NCI-H2029 treated with DMSO at 0.1 percent for 48 hours (cell line): ENCODE measurements around the gene ACOT4.
"Not testable (repeated sequence)": the region's sequence is repeated elsewhere in the genome, so short reads cannot be mapped to it uniquely, and the experiment has no call there.

Experiments used
- DNase-seq: peaks from one replicate; lab custom pipeline; 2025; lab: John Stamatoyannopoulos, UW

Gene ACOT4

GRCh38 chr14:73577214-73577613 lies 14.5 kb upstream of the ACOT4 start:
- not testable (repeated sequence) for DNase-seq

DNA sequence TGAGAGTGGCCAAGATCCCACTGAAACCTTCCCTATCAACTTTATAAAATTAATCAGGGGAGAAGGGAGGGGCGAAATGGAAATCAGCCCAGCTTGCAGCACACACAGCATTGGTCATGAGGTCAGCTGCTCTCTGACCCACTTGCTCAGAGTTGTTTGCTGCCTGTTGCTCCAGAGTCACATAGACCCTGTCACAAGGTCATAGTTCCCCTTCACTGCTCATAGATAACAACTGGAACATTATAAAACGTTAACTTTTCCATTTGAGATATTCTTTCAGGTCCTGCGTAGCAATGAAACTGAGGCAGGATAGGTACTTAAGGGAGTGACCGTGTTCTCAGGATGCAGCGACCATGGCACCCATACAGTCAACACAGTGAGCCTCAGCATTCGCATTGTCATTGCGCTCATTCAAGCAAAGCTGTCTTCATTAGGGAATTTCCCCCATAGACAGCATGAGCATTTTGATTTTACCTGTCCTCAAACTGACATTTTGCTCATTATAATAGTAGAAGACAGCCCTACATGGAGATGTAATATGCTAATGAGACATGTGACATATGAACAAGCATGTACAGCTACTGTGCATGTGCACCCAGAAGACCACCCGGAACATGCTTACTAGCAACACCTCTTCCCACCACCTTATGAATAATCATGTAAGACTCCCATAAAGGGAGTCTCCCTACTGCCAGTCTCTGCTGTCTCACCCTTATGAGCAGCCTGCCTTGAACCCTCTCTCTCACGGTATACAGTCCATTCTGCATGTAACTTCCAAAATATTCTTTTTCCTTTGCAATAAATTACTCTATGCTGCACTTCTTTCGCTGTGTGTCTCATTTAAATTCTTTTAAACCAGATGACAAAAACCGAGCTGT lies 9.3 kb upstream of the ACOT4 start:
- not testable (repeated sequence) for DNase-seq

DNA sequence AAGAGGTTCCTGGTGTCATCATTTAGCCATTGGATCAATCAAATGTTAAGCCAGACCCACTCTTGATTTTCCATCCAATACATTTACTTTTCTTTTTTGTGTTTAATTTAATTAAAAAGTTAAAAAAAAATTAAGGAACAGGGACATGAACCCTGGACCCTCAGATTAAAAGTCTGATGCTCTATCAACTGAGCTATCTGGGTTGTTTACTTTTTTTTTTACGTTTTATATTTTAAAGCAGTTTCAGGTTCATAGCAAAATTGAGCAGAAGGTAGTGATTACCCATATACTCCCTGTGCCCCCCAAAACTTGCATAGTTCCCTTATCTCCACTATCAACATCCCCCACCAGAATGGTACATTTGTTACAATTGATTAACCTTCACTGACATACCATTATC lies 3.0 kb upstream of the ACOT4 start:
- DNase-seq = no peak

DNA sequence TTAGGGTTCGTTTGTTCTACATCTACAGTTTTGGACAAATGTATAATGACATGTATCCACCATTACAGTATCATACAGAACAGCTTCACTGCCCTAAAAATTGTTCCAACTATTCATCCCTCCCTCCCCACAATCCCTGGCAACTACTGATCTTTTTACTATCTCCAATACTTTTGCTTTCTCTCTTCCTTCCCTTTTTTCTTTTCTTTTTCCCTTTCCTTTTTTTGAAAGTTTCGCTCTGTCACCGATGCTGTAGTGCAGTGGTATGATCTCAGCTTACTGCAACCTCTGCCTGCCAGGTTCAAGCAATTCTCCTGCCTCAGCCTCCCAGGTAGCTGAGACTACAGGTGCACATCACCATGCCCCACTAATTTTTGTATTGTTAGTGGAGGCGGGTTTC lies 2.6 kb upstream of the ACOT4 start:
- DNase-seq = no peak

DNA sequence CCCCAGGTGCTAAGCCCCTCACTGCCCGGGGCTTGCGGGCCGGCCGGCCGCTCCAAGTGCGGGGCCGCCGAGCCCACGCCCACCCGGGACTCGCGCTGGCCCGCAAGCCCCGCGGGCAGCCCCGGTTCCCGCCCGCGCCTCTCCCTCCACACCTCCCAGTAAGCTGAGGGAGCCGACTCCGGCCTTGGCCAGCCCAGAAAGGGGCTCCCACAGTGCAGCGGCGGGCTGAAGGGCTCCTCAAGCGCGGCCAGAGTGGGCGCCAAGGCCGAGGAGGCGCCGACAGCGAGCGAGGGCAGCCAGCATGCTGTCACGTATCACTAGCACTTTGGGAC lies 1.0 kb upstream of the ACOT4 start:
- not testable (repeated sequence) for DNase-seq

DNA sequence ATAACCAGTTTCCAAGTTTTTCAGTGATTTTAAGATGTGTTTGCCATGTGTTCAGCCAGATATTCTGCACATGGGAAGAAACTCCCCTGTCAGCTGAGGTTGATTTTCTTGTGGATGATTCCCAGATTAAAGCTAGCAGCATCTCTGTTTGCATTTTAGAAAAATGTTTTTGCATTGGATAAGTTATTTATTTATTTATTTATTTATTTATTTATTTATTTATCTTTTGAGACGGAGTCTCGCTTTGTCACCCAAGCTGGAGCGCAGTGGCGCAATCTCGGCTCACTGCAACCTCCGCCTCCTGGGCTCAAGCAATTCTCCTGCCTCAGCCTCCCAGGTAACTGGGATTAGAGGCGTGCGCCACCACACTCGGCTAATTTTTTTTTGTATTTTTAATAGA lies 2.8 kb downstream of the ACOT4 start:
- no peak for DNase-seq

DNA sequence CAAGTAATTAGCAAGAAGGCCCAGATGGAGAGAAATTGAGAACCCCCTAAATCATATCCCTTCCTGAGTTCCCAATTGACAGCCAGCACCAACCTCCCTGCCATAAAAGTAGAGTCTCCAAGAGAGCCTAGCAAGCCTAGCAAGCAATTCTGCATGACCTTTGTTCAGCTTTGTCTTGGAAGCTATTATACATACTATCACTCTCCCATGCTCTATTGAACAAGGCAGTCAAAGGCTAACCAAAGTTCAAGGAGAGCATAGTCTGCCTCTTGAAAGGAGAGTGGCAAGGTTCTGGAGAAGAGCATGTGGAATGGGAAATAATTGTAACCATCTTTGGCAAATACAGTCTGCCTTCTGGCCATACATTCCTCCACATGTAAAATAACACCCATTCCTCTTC lies 7.8 kb downstream of the ACOT4 start:
- no peak for DNase-seq

DNA sequence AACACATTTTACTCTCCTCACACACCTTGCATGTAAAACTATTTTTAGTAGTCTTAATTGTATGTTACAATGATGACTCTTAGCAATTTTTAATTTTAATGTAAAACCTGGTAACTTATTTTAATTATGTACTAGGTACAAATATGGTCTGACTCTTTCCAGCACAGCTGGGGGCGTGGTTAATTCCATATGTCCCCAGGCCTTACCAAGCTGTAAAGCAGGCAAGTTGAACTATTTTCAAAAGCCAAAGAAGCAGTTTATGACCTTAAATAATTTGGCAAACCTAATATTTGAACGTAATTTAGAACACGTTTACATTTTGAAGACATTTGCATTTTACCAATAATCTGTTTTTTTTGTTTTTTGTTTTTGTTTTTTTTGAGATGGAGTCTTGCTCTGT lies 11.3 kb downstream of the ACOT4 start:
- no peak for DNase-seq

DNA sequence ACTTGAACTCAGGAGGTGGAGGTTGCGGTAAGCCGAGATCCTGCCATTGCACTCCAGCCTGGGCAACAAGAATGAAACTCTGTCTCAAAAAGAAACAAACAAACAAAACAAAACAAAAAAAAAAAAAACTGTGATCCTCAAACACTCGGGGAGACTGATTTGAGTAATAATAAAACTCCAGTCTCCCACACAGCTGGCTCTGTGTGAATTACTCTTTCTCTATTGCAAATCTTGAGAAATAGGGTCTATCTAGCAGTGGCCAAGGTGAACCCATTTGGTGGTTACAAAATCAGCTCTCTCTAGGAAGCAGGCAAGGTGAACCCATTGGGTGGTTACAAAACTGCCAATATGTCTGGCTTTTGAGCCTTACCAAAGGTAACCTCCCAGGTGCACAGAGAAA lies 14.6 kb downstream of the ACOT4 start:
- no peak for DNase-seq

GRCh38 chr14:73607241-73607640 lies 15.6 kb downstream of the ACOT4 start:
- no peak for DNase-seq

DNA sequence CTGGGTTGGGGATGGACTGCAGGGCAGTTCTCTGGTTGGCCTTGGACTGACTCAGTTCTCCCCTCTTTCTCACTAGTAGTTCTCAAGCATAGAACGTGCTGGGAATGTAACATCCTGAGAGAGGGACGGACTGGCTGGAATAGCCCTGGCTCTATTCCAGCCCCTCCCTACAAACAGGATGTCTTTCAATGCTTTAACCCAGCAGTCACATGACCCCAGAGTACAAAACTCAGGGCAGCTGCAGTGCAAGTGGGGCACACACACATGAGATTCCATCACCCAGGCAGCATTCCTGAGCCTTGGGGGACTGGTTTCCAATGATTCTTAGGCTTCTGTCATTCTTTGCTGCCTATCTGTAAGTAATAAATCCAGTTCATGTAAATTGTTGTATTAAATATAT lies 19.0 kb downstream of the ACOT4 start:
- DNase-seq = no peak

- DNase-seq = no peak
Observed at GRCh38 chr14:73612339-73613045, 20.8 kb downstream of the ACOT4 start, which contains the start of gene ACOT6. ACOT6 (plus strand) TSS chr14:73612517; CDS start chr14:73612572, 55 bp downstream.

DNA sequence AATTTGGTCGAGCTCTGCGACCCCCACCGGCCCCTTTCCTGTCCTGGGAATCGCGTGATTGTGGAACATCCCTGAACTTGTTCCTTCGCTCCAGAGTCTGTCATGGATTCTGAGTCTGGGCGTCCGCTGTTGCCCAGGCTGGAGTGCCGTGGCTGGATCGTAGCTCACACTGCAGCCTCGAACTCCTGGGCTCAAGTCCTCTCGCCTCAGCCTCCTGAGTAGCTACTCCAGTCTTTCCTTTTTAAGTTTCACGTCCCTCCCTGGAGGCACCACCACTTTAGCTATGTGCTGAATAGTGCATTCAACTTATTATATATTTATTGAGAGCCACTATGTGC lies 21.3 kb downstream of the ACOT4 start:
- DNase-seq = no peak

- no peak for DNase-seq
Observed at GRCh38 chr14:73613419-73613963, 21.8 kb downstream of the ACOT4 start.

DNA sequence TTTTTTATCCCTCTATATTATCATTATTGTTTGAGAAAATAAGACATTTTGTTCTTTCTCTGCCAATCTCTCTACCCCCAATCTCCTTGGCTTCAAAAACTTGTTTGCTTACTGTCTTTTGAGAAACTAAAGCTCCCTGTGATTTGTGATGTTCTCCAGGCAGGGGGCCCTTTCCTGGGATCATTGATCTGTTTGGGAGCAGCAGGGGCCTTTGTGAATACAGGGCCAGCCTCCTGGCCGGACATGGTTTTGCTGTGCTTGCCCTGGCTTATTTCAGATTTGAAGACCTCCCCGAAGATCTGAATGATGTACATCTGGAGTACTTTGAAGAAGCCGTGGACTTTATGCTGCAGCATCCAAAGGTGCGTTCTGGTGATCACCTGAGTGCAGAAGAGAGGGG lies 25.2 kb downstream of the ACOT4 start:
- DNase-seq = no peak

- no peak for DNase-seq
Observed at GRCh38 chr14:73619524-73619923, 27.9 kb downstream of the ACOT4 start.

DNA sequence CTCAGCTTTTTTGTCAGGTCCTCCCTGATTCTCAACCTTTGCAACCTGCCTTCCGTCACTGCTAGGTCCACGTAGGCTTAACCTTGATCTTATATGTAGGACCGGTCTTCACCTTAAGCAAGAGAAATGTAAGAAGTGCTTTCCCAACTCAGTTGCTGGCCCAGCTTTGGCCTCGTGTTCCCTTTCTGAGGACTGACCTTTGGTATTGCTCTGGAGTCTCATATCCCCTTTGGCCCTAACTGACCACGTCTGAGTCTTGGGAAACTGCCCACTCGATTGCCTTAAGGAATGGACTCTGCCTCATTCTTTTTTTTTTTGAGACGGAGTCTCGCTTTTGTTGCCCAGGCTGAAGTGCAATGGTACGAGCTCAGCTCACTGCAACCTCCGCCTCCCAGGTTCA lies 28.6 kb downstream of the ACOT4 start:
- no peak for DNase-seq

DNA sequence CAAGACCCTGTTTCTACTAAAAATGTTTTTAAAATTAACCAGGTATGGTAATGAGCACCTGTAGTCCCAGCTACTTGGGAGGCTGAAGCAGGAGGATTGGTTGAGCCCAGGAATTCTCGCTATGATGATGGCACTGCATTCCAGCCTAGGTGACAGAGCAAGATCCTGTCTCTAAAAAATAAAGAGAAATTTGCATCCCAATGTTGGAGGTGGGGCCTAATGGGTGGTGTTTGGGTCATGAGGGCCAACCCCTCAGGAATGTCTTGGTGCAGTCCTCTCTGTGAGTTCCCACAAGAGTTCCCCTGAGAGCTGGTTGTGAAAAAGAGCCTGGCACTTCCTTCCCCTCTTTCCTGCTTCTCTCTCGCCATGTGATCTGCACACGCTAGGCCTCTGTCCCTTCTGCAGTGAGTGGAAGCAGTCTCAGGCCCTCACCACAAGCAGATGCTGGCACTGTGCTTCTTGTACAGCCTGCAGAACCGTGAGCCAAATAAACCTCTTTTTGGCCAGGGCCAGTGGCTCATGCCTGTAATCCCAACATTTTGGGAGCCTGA lies 31.9 kb downstream of the ACOT4 start:
- no peak for DNase-seq

GRCh38 chr14:73625706-73626105 lies 34.0 kb downstream of the ACOT4 start:
- no peak for DNase-seq

GRCh38 chr14:73627151-73627558 lies 35.5 kb downstream of the ACOT4 start:
- no peak for DNase-seq

DNA sequence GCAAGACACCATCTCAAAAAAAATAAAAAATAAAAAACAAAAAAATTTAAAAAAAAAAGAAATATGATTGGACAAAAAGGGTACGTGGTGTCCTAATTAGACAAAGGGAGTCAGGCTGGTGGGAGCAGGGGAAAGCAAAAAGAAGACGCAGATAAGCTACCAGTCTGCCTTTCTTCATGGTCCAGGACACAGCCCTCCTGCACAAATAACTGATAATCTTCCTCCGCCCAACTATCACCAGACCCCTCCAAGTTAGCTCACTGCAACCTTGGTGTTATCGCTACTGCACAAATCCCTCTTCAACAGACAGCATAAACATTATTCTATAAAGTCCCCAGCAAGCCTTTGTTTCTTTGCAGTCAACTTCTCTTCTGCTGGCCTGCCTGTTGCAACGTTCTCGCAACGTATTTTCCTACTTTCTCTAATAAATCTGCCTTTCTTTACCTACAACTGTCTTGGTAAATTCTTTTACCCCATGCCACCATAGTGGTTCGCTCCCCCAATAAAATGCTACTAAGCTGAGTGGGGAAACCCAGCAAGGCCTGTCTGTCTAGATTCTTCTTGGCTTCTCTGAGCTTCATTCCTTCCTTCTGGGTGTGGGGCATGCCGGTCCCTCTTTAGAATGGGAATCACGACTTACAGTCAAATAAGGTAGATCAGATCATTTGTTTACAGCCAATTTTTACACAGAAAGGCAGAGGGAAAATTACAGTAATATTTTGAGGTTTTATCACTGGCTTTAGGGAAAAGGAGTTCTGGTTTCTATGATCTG lies 38.5 kb downstream of the ACOT4 start:
- no peak for DNase-seq
